AG04450 (cell line): Measurements from ENCODE around the gene SLC17A5. TPM values are rescaled to one million over a fixed set of nuclear protein-coding genes. Genes with fewer than 3 reads are reported as not detected.
"Not testable (repeated sequence)": the region's sequence is repeated elsewhere in the genome, so short reads cannot be mapped to it uniquely, and the experiment has no call there.

Source experiments
- CTCF ChIA-PET: fragments of 300-600, 350-600 bp; formaldehyde crosslinking; extraction: SDS; loops from one replicate; lab custom pipeline; 2022; ENCODE audit warnings: antibody characterized with exemption, inconsistent platforms; lab: Charles Lee
- POLR2A ChIA-PET: fragments of 350-600 bp; formaldehyde crosslinking; extraction: SDS; loops from one replicate; lab custom pipeline; 2021; ENCODE audit warnings: antibody characterized with exemption, inconsistent platforms; lab: Yijun Ruan, JAX
- DNase-seq: peaks from one replicate; pipeline ENCODE4 v3.0.0-alpha.2; 2011; ENCODE audit warnings: low read depth, low spot score
- H3K27ac ChIP-seq: one replicate; pipeline ENCODE4 v1.5.1; 2012; ENCODE audit warnings: low read depth, low read length, control low read depth
- H3K27me3 ChIP-seq: one replicate; pipeline ENCODE4 v1.6.0; 2012; ENCODE audit warnings: low read length; ENCODE audit not compliant: control insufficient read depth, insufficient read depth
- H3K4me3 ChIP-seq: 2 replicates; pipeline ENCODE4 v1.5.1; 2011; ENCODE audit warnings: mild to moderate bottlenecking, low read depth, low read length, control low read depth
- H3K9me3 ChIP-seq: 2 replicates; pipeline ENCODE4 v1.5.1; 2012; ENCODE audit warnings: low read length; ENCODE audit not compliant: control insufficient read depth, insufficient read depth
- CTCF ChIP-seq: IDR thresholded peaks from 2 replicates; pipeline ENCODE4 v1.5.1; 2011; ENCODE audit warnings: low read depth, low read length, control low read depth, inconsistent platforms
- polyA plus RNA-seq: library from polyadenylated mRNA; depleted of rRNA; stranded (reverse); fragments of >200 nt; gene quantifications from 2 replicates; pipeline ENCODE4 v1.2.3, GENCODE V29; 2011

SLC17A5 gene
- polyA plus RNA-seq, 1 experiment = 34.0 TPM

DNA sequence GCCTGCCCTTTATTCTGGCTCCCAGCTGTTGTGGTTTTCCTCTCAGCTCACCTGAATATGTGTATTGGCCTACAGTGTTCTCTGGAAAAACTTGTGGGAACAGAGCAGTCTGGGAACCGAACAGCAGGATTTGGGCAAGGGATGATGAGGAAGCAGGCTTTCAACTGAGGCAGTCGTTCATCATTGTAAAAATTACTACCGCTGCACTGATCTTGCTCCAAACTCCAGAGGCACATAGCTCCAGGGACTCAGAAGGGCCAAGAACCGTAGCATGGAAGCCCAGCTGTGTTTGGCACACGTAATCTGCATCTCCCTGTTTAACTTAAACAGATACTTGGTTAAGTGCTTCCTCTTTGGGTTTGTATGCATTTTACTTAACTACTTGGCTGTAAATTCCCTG is 84.7 kb downstream of the SLC17A5 start:
- POLR2A ChIA-PET = no interaction called here
- no peak for TF ChIP-seq CTCF

GRCh38 chr6:73566954-73567591 is 86.7 kb downstream of the SLC17A5 start:
- TF ChIP-seq CTCF = no peak
- H3K27ac ChIP-seq = no peak overlapping the region
- no peak overlapping the region for H3K4me3 ChIP-seq
- ChIA-PET CTCF (interaction anchor here (2.1 kb wide), 1 partner anchor 44 kb away, joined by 6 read pairs; no protein-coding TSS in a partner anchor), POLR2A (interaction anchor here (0.7 to 2.6 kb wide), 4 partner anchors 12 to 46 kb away, joined by 3 to 16 read pairs (median 6); partner anchors contain the start of gene EEF1A1)
- no peak for DNase-seq
- H3K9me3 ChIP-seq = no peaks in the 10 kb centered on the region
- no peaks in the 10 kb centered on the region for H3K27me3 ChIP-seq

More for the DNA sequence above, 84.7 kb downstream of the SLC17A5 start:
- Histone ChIP-seq H3K9me3 (peaks cover 4% of the 10 kb centered on the region; the same call in 1 of the 2 replicates), H3K27ac (no peak overlapping the region), H3K4me3 (no peak overlapping the region), H3K27me3 (no peaks in the 10 kb centered on the region)
- CTCF ChIA-PET = no interaction called here
- no peak for DNase-seq

GRCh38 chr6:73566486-73566871 is 87.3 kb downstream of the SLC17A5 start:
- H3K27ac ChIP-seq, H3K4me3 ChIP-seq, H3K27me3 ChIP-seq, DNase-seq, H3K9me3 ChIP-seq: not testable (repeated sequence)
- ChIA-PET POLR2A (interaction anchor here (1.2 to 2.6 kb wide), 2 partner anchors 14 to 45 kb away, joined by 9 to 16 read pairs; partner anchors contain the start of gene EEF1A1), CTCF (interaction anchor here (0.6 to 2.1 kb wide), 2 partner anchors 45 to 54 kb away, joined by 4 to 6 read pairs; no protein-coding TSS in a partner anchor)

DNA sequence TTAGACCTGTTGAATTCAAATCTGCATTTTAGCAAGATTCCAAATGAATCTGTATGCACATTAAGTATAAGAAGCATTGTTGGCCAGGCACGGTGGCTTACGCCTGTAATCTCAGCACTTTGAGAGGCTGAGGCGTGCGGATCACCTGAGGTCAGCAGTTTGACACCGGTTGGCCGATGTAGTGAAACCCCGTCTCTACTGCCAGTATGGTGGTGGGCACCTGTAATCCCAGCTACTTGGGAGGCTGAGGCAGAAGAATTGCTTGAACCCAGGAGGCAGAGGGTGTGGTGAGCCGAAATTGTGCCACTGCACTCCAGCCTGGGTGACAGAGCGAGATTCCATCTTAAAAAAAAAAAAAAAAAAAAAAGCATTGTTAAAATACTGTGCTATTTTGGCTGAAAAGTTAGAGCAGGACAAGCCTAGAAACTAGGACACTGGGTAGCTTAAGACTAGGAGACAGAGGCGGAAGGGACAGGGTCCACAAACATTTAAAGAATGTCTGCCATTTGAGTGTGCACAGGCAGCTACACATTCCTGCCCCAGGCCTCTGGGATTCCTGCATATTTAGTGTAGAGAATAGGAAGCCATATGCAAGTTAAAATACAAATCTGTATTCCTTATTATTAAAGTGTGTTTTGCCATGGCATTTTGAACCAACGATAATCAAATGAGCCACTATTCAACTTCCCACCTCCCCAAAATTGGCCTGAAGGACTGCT is 87.9 kb downstream of the SLC17A5 start:
- ChIA-PET CTCF (interaction anchor here (0.6 to 2.1 kb wide), 2 partner anchors 45 to 54 kb away, joined by 4 to 6 read pairs; no protein-coding TSS in a partner anchor), POLR2A (interaction anchor here (1.2 to 2.6 kb wide), 2 partner anchors 14 to 45 kb away, joined by 9 to 16 read pairs; partner anchors contain the start of gene EEF1A1)
- DNase-seq = no peak
- Histone ChIP-seq H3K4me3 (no peak overlapping the region), H3K9me3 (no peaks in the 10 kb centered on the region), H3K27ac (no peak overlapping the region), H3K27me3 (no peaks in the 10 kb centered on the region)
- no peak for TF ChIP-seq CTCF

DNA sequence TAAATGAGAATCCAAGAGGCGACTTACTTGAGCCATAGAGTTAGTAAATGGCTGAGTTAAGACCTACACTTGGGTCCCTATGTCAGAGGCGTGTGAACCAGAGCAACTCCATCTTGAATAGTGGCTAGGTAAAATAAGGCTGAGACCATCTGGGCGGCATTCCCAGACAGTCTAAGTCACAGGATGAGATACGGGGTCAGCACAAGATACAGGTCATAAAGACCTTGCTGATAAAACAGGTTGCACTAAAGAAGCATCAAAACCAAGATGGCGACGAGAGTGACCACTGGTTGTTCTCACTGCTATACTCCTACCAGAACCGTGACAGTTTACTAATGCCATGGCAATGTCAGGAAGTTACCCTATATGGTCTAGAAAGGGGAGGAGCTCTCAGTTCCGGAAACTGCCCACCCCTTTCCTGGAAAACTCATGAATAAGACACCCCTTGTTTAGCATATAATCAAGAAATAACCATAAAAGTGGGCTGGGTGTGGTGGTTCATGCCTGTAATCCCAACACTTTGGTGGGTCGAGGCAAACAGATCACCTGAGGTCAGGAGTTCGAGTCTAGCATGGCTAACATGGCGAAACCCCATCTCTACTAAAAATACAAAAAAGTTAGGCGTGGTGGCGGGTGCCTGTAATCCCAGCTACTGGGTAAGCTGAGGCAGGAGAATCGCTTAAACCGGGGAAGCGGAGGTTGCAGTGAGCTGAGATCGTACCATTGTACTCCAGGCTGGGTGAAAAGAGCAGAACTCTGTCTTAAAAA is 89.0 kb downstream of the SLC17A5 start:
- no peak for DNase-seq
- Histone ChIP-seq H3K4me3 (no peak overlapping the region), H3K27me3 (no peaks in the 10 kb centered on the region), H3K9me3 (no peaks in the 10 kb centered on the region), H3K27ac (no peak overlapping the region)
- TF ChIP-seq CTCF = no peak
- POLR2A ChIA-PET = interaction anchor here (2.6 kb wide), 1 partner anchor 44 kb away, joined by 16 read pairs; the partner anchor contains the start of gene EEF1A1
- CTCF ChIA-PET = interaction anchor here (2.1 kb wide), 1 partner anchor 46 kb away, joined by 6 read pairs; no protein-coding TSS in a partner anchor
